Measurements from ENCODE around the gene EFCAB8. TPM values are rescaled to one million over a fixed set of nuclear protein-coding genes. Genes with fewer than 3 reads are reported as not detected.
A peak's percentile ranks its signal among the peaks of the same experiment; 100 is the strongest.

The EFCAB8 gene
- total RNA-seq, 1 donor from 2014 or later: 0.54 TPM

- Mint-ChIP-seq H3K27ac (no peak overlapping the region), H3K27me3 (no peaks in the 10 kb centered on the region), H3K4me1 (no peaks in the 10 kb centered on the region), H3K36me3 (ENCODE audit: low read depth) (no peaks in the 10 kb centered on the region), H3K9me3 (no peaks in the 10 kb centered on the region), H3K4me3 (no peak overlapping the region)
- intact Hi-C loops (cut with micrococcal nuclease): no loop called here
- DNase-seq: no peak
These were observed 27.2 kb downstream of the EFCAB8 start for GRCh38 chr20:32885952-32886351.

DNA sequence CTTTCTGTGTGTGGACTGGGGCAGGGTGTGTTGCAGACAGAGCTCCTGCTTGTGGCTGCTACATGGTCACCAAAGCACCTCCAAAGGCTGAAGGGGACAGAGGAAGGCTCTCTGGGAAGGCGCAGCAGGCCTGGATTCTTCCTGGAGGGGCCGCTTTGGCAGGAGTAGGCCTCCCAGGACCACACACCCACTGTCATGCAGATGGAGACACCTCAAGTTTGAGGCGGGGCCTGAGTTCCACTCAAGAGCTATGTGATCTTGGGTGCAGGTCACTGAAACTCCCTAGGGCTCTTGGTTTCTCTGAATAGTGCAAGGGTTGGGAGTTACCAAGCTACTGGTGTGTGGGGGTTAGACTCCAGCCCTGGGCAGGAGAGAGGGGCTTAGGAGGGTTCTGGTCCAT lies 27.9 kb downstream of the EFCAB8 start:
- Mint-ChIP-seq H3K9me3 (no peaks in the 10 kb centered on the region), H3K27me3 (no peaks in the 10 kb centered on the region), H3K4me3 (no peak overlapping the region), H3K4me1 (no peaks in the 10 kb centered on the region), H3K36me3 (ENCODE audit: low read depth) (no peaks in the 10 kb centered on the region), H3K27ac (no peak overlapping the region)
- no peak for DNase-seq
- intact Hi-C loops (cut with micrococcal nuclease): no loop called here

DNA sequence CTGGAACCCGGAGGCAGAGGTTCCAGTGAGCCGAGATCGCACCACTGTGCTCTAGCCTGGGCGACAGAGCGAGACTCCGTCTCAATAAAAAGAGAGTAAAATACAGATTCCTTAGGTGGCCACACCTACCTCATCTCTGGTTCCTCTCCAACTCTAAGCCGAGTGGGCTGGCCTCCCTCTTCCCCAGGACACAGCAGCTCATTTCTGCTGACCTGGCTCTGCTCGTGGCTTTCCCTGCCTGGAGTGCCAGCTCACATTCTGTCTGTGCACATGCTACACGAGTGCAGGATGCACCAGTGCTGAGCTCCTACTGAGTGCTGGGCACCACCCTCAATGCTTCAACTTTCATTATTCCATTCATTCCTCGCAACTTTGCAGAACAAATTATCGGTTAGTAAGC lies 28.8 kb downstream of the EFCAB8 start:
- H3K27ac Mint-ChIP-seq: no peak overlapping the region
- no peaks in the 10 kb centered on the region for H3K4me1 Mint-ChIP-seq
- no peaks in the 10 kb centered on the region for H3K27me3 Mint-ChIP-seq
- intact Hi-C loops (cut with micrococcal nuclease): no loop called here
- H3K4me3 Mint-ChIP-seq: no peak overlapping the region
- DNase-seq: no peak
- no peaks in the 10 kb centered on the region for H3K9me3 Mint-ChIP-seq
- H3K36me3 Mint-ChIP-seq (ENCODE audit: low read depth): no peaks in the 10 kb centered on the region

DNA sequence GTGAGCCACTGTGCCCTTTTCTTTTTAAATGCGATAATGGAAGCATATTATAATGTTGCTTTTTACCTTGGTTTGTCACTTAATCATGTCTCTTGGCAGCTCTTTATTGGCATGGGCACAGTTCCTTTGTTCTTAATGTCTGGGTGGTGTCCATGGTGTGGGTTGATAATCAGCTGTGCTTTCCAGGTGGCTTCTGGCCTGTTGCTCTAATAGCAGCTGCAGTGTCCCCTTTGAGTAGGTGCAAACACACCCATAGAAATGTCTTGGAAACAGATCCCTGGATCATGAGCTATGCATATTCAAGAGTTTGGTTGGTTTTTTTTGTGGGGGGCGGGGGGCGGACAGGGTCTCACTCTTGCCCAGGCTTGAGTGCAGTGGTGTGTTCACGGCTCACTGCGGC lies 29.9 kb downstream of the EFCAB8 start:
- DNase-seq: no peak
- Mint-ChIP-seq H3K36me3 (ENCODE audit: low read depth) (no peaks in the 10 kb centered on the region), H3K27me3 (no peaks in the 10 kb centered on the region), H3K4me1 (no peaks in the 10 kb centered on the region), H3K27ac (no peak overlapping the region), H3K9me3 (no peaks in the 10 kb centered on the region), H3K4me3 (no peak overlapping the region)
- intact Hi-C loops (cut with micrococcal nuclease): no loop called here

GRCh38 chr20:32889281-32889680 lies 30.6 kb downstream of the EFCAB8 start:
- H3K4me1 Mint-ChIP-seq: no peaks in the 10 kb centered on the region
- no peaks in the 10 kb centered on the region for H3K9me3 Mint-ChIP-seq

DNA sequence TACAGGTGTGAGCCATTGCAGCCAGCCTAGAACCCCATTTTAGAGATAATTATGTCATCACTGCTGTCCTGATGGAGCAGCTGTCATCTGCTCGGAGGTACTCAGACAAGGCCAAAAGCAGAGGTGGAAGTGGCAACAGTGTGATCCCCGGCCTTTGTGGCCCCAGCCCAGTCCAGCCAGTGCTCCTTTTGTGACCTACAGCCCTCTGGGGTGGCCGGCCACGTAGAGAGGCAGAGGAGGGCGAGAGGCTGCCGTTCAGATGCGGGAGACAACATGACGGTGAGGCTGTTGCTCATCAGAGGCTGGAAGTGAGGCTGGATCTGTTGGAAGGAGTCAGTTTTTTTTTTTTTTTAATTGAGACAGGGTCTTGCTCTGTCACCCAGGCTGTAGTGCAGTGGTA lies 32.8 kb downstream of the EFCAB8 start:
- H3K9me3 Mint-ChIP-seq: no peaks in the 10 kb centered on the region
- H3K4me3 Mint-ChIP-seq: no peak overlapping the region
- intact Hi-C loops (cut with micrococcal nuclease): loop anchor here (10.0 kb wide), 1 partner anchor 97 kb away; no protein-coding TSS in a partner anchor
- no peaks in the 10 kb centered on the region for H3K36me3 Mint-ChIP-seq (ENCODE audit: low read depth)
- no peak for DNase-seq
- H3K27me3 Mint-ChIP-seq: no peaks in the 10 kb centered on the region
- H3K27ac Mint-ChIP-seq: no peak overlapping the region
- no peaks in the 10 kb centered on the region for H3K4me1 Mint-ChIP-seq

More at GRCh38 chr20:32889281-32889680, 30.6 kb downstream of the EFCAB8 start:
- Mint-ChIP-seq H3K36me3 (ENCODE audit: low read depth) (no peaks in the 10 kb centered on the region), H3K27me3 (no peaks in the 10 kb centered on the region), H3K4me3 (no peak overlapping the region), H3K27ac (no peak overlapping the region)
- intact Hi-C loops (cut with micrococcal nuclease): no loop called here
- no peak for DNase-seq

- H3K36me3 Mint-ChIP-seq (ENCODE audit: low read depth): no peaks in the 10 kb centered on the region
- H3K27me3 Mint-ChIP-seq: no peaks in the 10 kb centered on the region
- H3K27ac Mint-ChIP-seq: no peak overlapping the region
- H3K9me3 Mint-ChIP-seq: no peaks in the 10 kb centered on the region
- H3K4me3 Mint-ChIP-seq: no peak overlapping the region
- DNase-seq: no peak
- intact Hi-C loops (cut with micrococcal nuclease): loop anchor here (10.0 kb wide), 1 partner anchor 97 kb away; no protein-coding TSS in a partner anchor
- H3K4me1 Mint-ChIP-seq: no peaks in the 10 kb centered on the region
These were observed 33.4 kb downstream of the EFCAB8 start for GRCh38 chr20:32891926-32892660.

DNA sequence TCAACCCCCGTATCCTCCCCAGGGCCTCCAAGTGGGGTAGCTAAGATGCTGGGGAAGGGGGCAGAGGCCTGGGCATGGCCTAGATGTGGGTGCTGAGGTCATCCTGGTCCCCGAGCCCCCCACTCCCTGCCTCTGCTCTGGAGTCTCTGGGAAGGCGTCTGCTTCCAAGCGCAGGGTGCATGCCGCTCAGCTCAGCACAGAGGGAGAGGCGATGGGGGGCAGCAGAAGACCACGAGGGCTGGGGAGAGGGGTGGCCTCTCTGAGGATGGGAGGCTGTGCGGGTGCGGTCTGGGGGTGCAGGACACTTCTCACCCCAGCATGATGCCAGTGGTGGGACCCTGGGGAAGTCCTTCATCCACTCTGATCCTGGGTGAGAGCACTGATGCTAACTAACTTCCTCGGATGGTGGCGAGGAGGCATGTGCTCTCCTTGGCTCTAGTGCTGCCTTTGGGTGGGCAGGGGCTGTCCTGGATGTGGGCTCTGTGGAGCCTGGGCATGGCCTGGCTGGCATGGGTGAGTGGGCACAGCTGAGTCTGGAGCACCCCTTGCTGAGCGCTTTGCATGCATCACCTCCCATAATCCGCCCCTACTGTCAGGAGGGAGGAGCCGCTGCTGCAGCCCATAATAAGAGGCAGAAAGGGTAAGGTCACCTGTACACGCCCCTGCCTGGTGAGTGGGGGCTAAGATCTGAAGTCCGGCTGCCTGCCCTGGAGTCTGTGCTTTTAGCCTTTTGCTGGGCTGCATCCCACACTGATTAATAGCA lies 34.7 kb downstream of the EFCAB8 start:
- Mint-ChIP-seq H3K27me3 (no peaks in the 10 kb centered on the region), H3K4me3 (no peak overlapping the region), H3K4me1 (no peaks in the 10 kb centered on the region), H3K36me3 (ENCODE audit: low read depth) (no peaks in the 10 kb centered on the region), H3K9me3 (no peaks in the 10 kb centered on the region), H3K27ac (no peak overlapping the region)
- intact Hi-C loops (cut with micrococcal nuclease): loop anchor here (10.0 kb wide), 1 partner anchor 99 kb away; no protein-coding TSS in a partner anchor
- DNase-seq: no peak

- H3K36me3 Mint-ChIP-seq (ENCODE audit: low read depth): no peaks in the 10 kb centered on the region
- no peak overlapping the region for H3K4me3 Mint-ChIP-seq
- intact Hi-C loops (cut with micrococcal nuclease): loop anchor here (10.0 kb wide), 1 partner anchor 99 kb away; no protein-coding TSS in a partner anchor
- peak; percentile 67 for DNase-seq
- H3K27me3 Mint-ChIP-seq: no peaks in the 10 kb centered on the region
- no peak overlapping the region for H3K27ac Mint-ChIP-seq
- no peaks in the 10 kb centered on the region for H3K9me3 Mint-ChIP-seq
- H3K4me1 Mint-ChIP-seq: peaks cover 5% of the 10 kb centered on the region
These were observed 35.3 kb downstream of the EFCAB8 start for GRCh38 chr20:32894026-32894483.

- Mint-ChIP-seq H3K4me3 (no peak overlapping the region), H3K36me3 (ENCODE audit: low read depth) (no peaks in the 10 kb centered on the region)
- intact Hi-C loops (cut with micrococcal nuclease): loop anchor here (10.0 kb wide), 1 partner anchor 100 kb away; no protein-coding TSS in a partner anchor
These were observed 36.1 kb downstream of the EFCAB8 start for GRCh38 chr20:32894711-32895355.

GRCh38 chr20:32896521-32897280 lies 38.0 kb downstream of the EFCAB8 start:
- Mint-ChIP-seq H3K36me3 (ENCODE audit: low read depth) (no peaks in the 10 kb centered on the region), H3K4me3 (no peak overlapping the region), H3K4me1 (peaks cover 5% of the 10 kb centered on the region), H3K27ac (no peak overlapping the region), H3K9me3 (no peaks in the 10 kb centered on the region), H3K27me3 (no peaks in the 10 kb centered on the region)
- intact Hi-C loops (cut with micrococcal nuclease): loop anchor here (10.0 kb wide), 1 partner anchor 102 kb away; no protein-coding TSS in a partner anchor
- DNase-seq: no peak

More at GRCh38 chr20:32894711-32895355, 36.1 kb downstream of the EFCAB8 start:
- Mint-ChIP-seq H3K9me3 (no peaks in the 10 kb centered on the region), H3K4me1 (peaks cover 5% of the 10 kb centered on the region), H3K27me3 (no peaks in the 10 kb centered on the region), H3K27ac (no peak overlapping the region)
- no peak for DNase-seq

- no peaks in the 10 kb centered on the region for H3K36me3 Mint-ChIP-seq (ENCODE audit: low read depth)
- H3K27ac Mint-ChIP-seq: no peak overlapping the region
- peaks cover 6% of the 10 kb centered on the region for H3K4me1 Mint-ChIP-seq
- H3K4me3 Mint-ChIP-seq: no peak overlapping the region
- no peak for DNase-seq
- H3K9me3 Mint-ChIP-seq: no peaks in the 10 kb centered on the region
- intact Hi-C loops (cut with micrococcal nuclease): loop anchor here (10.0 kb wide), 1 partner anchor 104 kb away; no protein-coding TSS in a partner anchor
- no peaks in the 10 kb centered on the region for H3K27me3 Mint-ChIP-seq
These were observed 40.0 kb downstream of the EFCAB8 start for GRCh38 chr20:32898729-32899128.

Data from activated CD4-positive, alpha-beta T cell treated with anti-CD3 and anti-CD28 coated beads, Interleukin-2, amount 10 ng/mL, durations not matched to agents 24 days and 14 days (primary cell).